ENCODE results near the gene CLASP2. TPM values are rescaled to one million over a fixed set of nuclear protein-coding genes. Genes with fewer than 3 reads are reported as not detected.

Gene CLASP2
- total RNA-seq, 1 donor from 2014 or later = 69.2 TPM

DNA sequence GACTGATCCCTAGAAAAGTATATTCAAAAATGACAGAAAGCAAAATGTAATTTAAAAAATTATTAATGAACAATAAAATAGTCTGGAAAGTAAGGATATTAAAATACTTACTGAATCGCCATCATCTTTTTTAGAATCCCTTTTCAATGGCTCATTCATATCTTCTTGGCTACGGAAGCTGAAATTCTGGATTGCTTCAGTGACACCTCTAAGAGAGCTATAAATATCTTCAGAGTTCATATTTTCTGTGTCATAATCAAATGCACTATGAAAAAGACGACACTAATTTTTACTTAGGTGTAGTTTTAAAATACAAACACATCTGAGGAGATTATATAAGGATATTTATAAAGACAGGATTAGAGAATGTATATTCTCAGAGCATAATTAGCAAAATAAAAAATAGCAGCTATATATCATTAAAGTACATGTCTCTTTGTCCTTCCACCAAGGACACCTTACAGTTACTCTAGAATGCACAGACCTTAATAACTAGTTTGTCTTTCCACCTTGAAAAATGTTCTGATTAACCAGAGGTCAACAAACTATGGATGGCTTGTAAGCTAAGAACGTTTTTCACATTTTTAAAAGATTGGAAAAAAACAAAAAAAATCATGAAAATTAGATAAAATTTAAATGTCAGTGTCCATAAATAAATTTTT lies 179.2 kb downstream of the CLASP2 start:
- Mint-ChIP-seq H3K27ac (ENCODE audit: unreplicated experiment) (no peak overlapping the region), H3K4me3 (no peak overlapping the region), H3K4me1 (no peaks in the 10 kb centered on the region), H3K9me3 (no peaks in the 10 kb centered on the region), H3K36me3 (ENCODE audit: low read depth) (peaks cover 18% of the 10 kb centered on the region), H3K27me3 (ENCODE audit: low read depth) (no peaks in the 10 kb centered on the region)
- TF ChIP-seq, protein P1, sequence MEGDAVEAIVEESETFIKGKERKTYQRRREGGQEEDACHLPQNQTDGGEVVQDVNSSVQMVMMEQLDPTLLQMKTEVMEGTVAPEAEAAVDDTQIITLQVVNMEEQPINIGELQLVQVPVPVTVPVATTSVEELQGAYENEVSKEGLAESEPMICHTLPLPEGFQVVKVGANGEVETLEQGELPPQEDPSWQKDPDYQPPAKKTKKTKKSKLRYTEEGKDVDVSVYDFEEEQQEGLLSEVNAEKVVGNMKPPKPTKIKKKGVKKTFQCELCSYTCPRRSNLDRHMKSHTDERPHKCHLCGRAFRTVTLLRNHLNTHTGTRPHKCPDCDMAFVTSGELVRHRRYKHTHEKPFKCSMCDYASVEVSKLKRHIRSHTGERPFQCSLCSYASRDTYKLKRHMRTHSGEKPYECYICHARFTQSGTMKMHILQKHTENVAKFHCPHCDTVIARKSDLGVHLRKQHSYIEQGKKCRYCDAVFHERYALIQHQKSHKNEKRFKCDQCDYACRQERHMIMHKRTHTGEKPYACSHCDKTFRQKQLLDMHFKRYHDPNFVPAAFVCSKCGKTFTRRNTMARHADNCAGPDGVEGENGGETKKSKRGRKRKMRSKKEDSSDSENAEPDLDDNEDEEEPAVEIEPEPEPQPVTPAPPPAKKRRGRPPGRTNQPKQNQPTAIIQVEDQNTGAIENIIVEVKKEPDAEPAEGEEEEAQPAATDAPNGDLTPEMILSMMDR (conservative IDR thresholded peaks at IDR 0.05) = no peak
- no peak for DNase-seq (ENCODE audit: low read depth, low spot score)

DNA sequence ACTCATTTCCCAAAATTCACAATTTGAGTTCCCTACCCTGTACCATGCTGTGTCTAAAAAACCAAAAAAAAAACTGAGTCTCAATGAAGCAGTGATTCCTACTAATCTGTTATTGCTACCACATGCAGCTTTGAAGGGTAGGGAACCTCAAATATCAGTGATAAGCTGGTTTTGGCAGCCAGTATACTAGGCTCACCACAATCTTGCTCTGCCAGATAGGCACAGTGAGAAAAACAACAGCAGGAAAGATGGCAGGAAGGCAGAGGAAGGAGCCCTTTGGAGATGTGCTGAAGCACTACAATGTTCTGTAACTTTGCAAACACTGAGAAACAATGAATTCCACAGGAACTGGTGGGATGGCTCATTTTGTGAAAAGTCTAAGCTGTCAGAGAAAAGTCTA lies 180.9 kb downstream of the CLASP2 start:
- no peaks in the 10 kb centered on the region for H3K27me3 Mint-ChIP-seq (ENCODE audit: low read depth)
- TF ChIP-seq, protein P1 (conservative IDR thresholded peaks at IDR 0.05) = no peak
- no peak overlapping the region for H3K4me3 Mint-ChIP-seq
- H3K27ac Mint-ChIP-seq (ENCODE audit: unreplicated experiment) = no peak overlapping the region
- DNase-seq (ENCODE audit: low read depth, low spot score) = no peak
- H3K4me1 Mint-ChIP-seq = no peaks in the 10 kb centered on the region
- peaks cover 19% of the 10 kb centered on the region for H3K36me3 Mint-ChIP-seq (ENCODE audit: low read depth)
- H3K9me3 Mint-ChIP-seq = no peaks in the 10 kb centered on the region

DNA sequence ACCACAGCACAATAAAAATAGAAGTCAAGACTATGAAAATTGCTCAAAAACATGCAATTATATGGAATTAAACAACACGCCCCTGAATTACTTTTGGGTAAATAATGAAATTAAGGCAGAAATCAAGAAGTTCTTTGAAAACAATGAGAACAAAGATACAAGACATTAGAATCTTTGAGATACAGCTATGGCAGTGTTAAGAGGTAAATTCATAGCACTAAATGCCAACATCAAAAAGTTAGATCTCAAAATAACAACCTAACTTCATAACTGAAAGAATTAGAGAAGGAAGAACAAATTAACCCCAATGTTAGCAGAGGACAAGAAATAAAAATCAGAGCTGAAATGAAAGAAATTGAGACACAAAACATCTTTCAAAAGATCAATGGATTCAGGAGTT lies 191.3 kb downstream of the CLASP2 start:
- Mint-ChIP-seq H3K27ac (ENCODE audit: unreplicated experiment) (no peak overlapping the region), H3K9me3 (peaks cover 25% of the 10 kb centered on the region), H3K36me3 (ENCODE audit: low read depth) (peaks cover 70% of the 10 kb centered on the region), H3K4me3 (no peak overlapping the region), H3K27me3 (ENCODE audit: low read depth) (no peaks in the 10 kb centered on the region), H3K4me1 (peaks cover 6% of the 10 kb centered on the region)
- DNase-seq (ENCODE audit: low read depth, low spot score) = no peak
- TF ChIP-seq, protein P1 (conservative IDR thresholded peaks at IDR 0.05) = no peak

DNA sequence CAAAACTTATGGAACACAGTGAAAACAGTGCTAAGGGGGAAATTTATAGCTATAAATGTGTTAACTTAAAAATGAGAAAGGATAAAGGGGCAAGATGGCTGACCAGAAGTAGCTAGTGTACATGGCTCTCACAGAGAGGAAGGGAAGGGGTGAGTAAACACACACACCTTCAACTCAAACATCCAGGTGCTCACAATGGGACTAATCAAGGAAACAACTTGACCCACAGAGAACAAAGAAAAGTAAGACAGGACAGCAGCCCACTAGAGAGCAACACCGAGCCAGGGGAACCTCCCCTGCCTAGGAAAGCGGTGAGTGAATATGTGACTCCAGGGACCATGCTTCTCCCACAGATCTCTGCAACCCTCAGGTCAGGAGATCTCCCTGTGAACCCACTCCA lies 192.8 kb downstream of the CLASP2 start:
- H3K9me3 Mint-ChIP-seq = peaks cover 25% of the 10 kb centered on the region
- TF ChIP-seq, protein P1 (conservative IDR thresholded peaks at IDR 0.05) = no peak
- H3K4me3 Mint-ChIP-seq = no peak overlapping the region
- H3K27me3 Mint-ChIP-seq (ENCODE audit: low read depth) = no peaks in the 10 kb centered on the region
- no peak for DNase-seq (ENCODE audit: low read depth, low spot score)
- H3K4me1 Mint-ChIP-seq = peaks cover 6% of the 10 kb centered on the region
- peaks cover 68% of the 10 kb centered on the region for H3K36me3 Mint-ChIP-seq (ENCODE audit: low read depth)
- no peak overlapping the region for H3K27ac Mint-ChIP-seq (ENCODE audit: unreplicated experiment)

DNA sequence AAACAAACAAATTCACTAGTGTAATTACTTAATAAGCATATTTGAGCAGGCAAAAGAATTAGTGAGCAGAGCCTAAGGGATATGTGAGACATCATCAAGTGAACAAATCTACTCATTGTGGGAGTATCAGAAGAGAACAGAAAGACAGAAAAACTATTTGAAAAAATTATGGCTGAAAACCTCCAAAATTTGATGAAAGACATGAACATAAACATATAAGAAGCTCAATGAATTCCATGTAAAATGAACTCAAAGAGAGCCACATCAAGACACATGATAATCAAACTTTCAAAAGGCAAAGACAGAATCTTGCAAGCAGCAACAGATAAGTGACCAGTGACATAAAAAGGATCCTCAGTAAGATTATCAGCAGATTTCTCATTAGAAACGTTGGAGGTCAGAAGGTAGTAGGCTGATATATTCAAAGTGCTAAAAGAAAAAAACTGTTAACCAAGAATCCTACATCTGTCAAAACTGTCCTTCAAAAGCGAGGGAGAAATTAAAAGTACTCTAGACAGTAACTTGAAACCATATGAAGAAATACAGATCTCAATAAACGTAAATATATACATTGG lies 194.9 kb downstream of the CLASP2 start:
- DNase-seq (ENCODE audit: low read depth, low spot score) = no peak
- Mint-ChIP-seq H3K27me3 (ENCODE audit: low read depth) (no peaks in the 10 kb centered on the region), H3K36me3 (ENCODE audit: low read depth) (peaks cover 55% of the 10 kb centered on the region), H3K9me3 (peaks cover 20% of the 10 kb centered on the region), H3K4me1 (peaks cover 6% of the 10 kb centered on the region), H3K27ac (ENCODE audit: unreplicated experiment) (no peak overlapping the region), H3K4me3 (no peak overlapping the region)
- TF ChIP-seq, protein P1 (conservative IDR thresholded peaks at IDR 0.05) = no peak
